Endothelial cell of umbilical vein (primary cell): Measurements from ENCODE around the gene TEX36.

ENCODE experiments used
- EZH2 ChIP-seq: IDR thresholded peaks from 2 replicates; pipeline ENCODE4 v1.6.1; 2012; ENCODE audit warnings: borderline replicate concordance, low read depth, mild to moderate bottlenecking, moderate library complexity, low read length, inconsistent platforms; ENCODE audit not compliant: severe bottlenecking
- POLR2A ChIP-seq: IDR thresholded peaks from 2 replicates; pipeline ENCODE4 v1.6.1; 2012; ENCODE audit warnings: low read depth, mild to moderate bottlenecking, control low read depth, low read length
- POLR2AphosphoS5 ChIP-seq: IDR thresholded peaks from 2 replicates; pipeline ENCODE4 v1.6.1; 2012; ENCODE audit warnings: low read depth, mild to moderate bottlenecking, control low read depth, low read length, moderate library complexity; ENCODE audit not compliant: insufficient read depth
- TF ChIP-seq, protein P1 (sequence below), 2 donors: IDR thresholded peaks; 1 replicate in 1 of 2; 2 replicates in 1 of 2; pipeline ENCODE4 v1.5.1; 2011; ENCODE audit warnings: low read length in 2 of 2, mild to moderate bottlenecking in 2 of 2, moderate library complexity in 2 of 2, control low read depth in 1 of 2, inconsistent platforms in 1 of 2, low read depth in 1 of 2; ENCODE audit not compliant: insufficient read depth in 1 of 2; ENCODE audit errors: extremely low read depth in 1 of 2

- TF ChIP-seq, protein P1, sequence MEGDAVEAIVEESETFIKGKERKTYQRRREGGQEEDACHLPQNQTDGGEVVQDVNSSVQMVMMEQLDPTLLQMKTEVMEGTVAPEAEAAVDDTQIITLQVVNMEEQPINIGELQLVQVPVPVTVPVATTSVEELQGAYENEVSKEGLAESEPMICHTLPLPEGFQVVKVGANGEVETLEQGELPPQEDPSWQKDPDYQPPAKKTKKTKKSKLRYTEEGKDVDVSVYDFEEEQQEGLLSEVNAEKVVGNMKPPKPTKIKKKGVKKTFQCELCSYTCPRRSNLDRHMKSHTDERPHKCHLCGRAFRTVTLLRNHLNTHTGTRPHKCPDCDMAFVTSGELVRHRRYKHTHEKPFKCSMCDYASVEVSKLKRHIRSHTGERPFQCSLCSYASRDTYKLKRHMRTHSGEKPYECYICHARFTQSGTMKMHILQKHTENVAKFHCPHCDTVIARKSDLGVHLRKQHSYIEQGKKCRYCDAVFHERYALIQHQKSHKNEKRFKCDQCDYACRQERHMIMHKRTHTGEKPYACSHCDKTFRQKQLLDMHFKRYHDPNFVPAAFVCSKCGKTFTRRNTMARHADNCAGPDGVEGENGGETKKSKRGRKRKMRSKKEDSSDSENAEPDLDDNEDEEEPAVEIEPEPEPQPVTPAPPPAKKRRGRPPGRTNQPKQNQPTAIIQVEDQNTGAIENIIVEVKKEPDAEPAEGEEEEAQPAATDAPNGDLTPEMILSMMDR (IDR thresholded peaks at IDR 0.05; ENCODE audit: extremely low read depth in 1 of 2, insufficient read depth in 1 of 2, low read depth in 1 of 2, low read length in 2 of 2): no peak
- TF ChIP-seq EZH2: no peak
- no peak for TF ChIP-seq POLR2AphosphoS5
- no peak for TF ChIP-seq POLR2A
Measured at GRCh38 chr10:125631806-125632205, 51.2 kb downstream of the TEX36 start.
